Measurements from ENCODE around the gene ACER2. TPM values are rescaled to one million over a fixed set of nuclear protein-coding genes. Genes with fewer than 3 reads are reported as not detected.

ACER2 gene
- total RNA-seq, 1 experiment from 2014 or later, result 9.6 TPM

GRCh38 chr9:19409401-19410194, 789 bp downstream of the ACER2 start:
- Histone ChIP-seq H3K27ac (ENCODE audit: insufficient read length, low read depth, low read length) (no peak overlapping the region), H2AK5ac (ENCODE audit: insufficient read length, low read length) (no peak overlapping the region), H3K9me3 (ENCODE audit: control insufficient read depth, low read depth, low read length) (no peaks in the 10 kb centered on the region), H2AFZ (ENCODE audit: low read length) (no peak overlapping the region), H3K27me3 (ENCODE audit: insufficient read depth, low read length) (peaks cover 3% of the 10 kb centered on the region; the same call in 1 of the 2 replicates), H3K23me2 (ENCODE audit: insufficient read length, low read depth, low read length, poor library complexity, severe bottlenecking) (peaks cover 17% of the 10 kb centered on the region), H3K4ac (ENCODE audit: low read depth, low read length) (no peak overlapping the region), H3K4me2 (ENCODE audit: insufficient read depth, insufficient read length, low read length) (peak overlapping the region; percentile 88), H3K79me2 (ENCODE audit: insufficient read depth, low read length) (no peaks in the 10 kb centered on the region; the same call in 1 of the 2 replicates), H2BK15ac (ENCODE audit: low read depth, low read length) (no peak overlapping the region), H3K79me1 (ENCODE audit: insufficient read depth, low read depth, low read length, poor library complexity, severe bottlenecking) (no peaks in the 10 kb centered on the region), H3K23ac (ENCODE audit: insufficient read length, low read depth, low read length) (no peak overlapping the region), H2BK20ac (ENCODE audit: low read depth, low read length, poor library complexity, severe bottlenecking) (no peak overlapping the region), H4K91ac (ENCODE audit: insufficient read length, low read depth, low read length) (no peak overlapping the region), H3K4me1 (ENCODE audit: insufficient read depth, low read length) (peaks cover 7% of the 10 kb centered on the region; the same call in 1 of the 2 replicates), H4K5ac (ENCODE audit: insufficient read length, low read depth, low read length) (no peak overlapping the region), H3K56ac (ENCODE audit: insufficient read length, low read depth, low read length) (no peak overlapping the region), H3K14ac (ENCODE audit: insufficient read depth, low read length) (no peak overlapping the region), H3T11ph (ENCODE audit: low read length) (no peak overlapping the region), H2BK120ac (ENCODE audit: low read depth, low read length, poor library complexity, severe bottlenecking) (no peak overlapping the region), H3K9ac (ENCODE audit: extremely low read depth, insufficient read length, low read length) (peak overlapping the region; percentile 60), H4K20me1 (ENCODE audit: control insufficient read depth, insufficient read depth, insufficient read length) (no peaks in the 10 kb centered on the region), H3K18ac (ENCODE audit: insufficient read length, low read depth, low read length) (no peak overlapping the region), H4K8ac (replicated peaks; ENCODE audit: insufficient read length, low read depth, low read length) (no peak overlapping the region), H2BK12ac (ENCODE audit: insufficient read length, low read depth, low read length) (no peak overlapping the region), H2BK5ac (ENCODE audit: insufficient read length, low read length) (no peak overlapping the region)
- peaks cover 14% of the 10 kb centered on the region for H3K27me3 Mint-ChIP-seq (ENCODE audit: low read depth)
- H3K9me3 Mint-ChIP-seq, result no peaks in the 10 kb centered on the region; a peak in 1 of 5 replicates
- peak overlapping the region; percentile 97 to 98 (median 97); a peak in 6 of 7 replicates for H3K27ac Mint-ChIP-seq
- peak overlapping the region; percentile 95 to 98 for H3K4me3 Mint-ChIP-seq
- peaks cover 3 to 18% (median 4%) of the 10 kb centered on the region in 3 experiments; a peak in 6 of 7 replicates for H3K36me3 Mint-ChIP-seq (ENCODE audit: insufficient read depth in 1 of 3, low read depth in 3 of 3)
- peak; percentile 67 for DNase-seq
- H3K4me1 Mint-ChIP-seq, result peaks cover 32 to 37% of the 10 kb centered on the region in 2 experiments
- TF ChIP-seq CTCF (conservative IDR thresholded peaks at IDR 0.05), result no peak
- no CpG with 5 or more reads among the region's 17 CpGs for WGBS (ENCODE audit: extremely low coverage, insufficient read length, low lambda C conversion rate)

Measured in H9 (cell line).